AG04450 (cell line): ENCODE results near the gene ATP11B. TPM values are rescaled to one million over a fixed set of nuclear protein-coding genes. Genes with fewer than 3 reads are reported as not detected.

Source experiments
- CTCF ChIA-PET: fragments of 300-600, 350-600 bp; formaldehyde crosslinking; extraction: SDS; loops from one replicate; lab custom pipeline; 2022; ENCODE audit warnings: antibody characterized with exemption, inconsistent platforms; lab: Charles Lee
- POLR2A ChIA-PET: fragments of 350-600 bp; formaldehyde crosslinking; extraction: SDS; loops from one replicate; lab custom pipeline; 2021; ENCODE audit warnings: antibody characterized with exemption, inconsistent platforms; lab: Yijun Ruan, JAX
- DNase-seq: peaks from one replicate; pipeline ENCODE4 v3.0.0-alpha.2; 2011; ENCODE audit warnings: low read depth, low spot score
- H3K27ac ChIP-seq: one replicate; pipeline ENCODE4 v1.5.1; 2012; ENCODE audit warnings: low read depth, low read length, control low read depth
- H3K27me3 ChIP-seq: one replicate; pipeline ENCODE4 v1.6.0; 2012; ENCODE audit warnings: low read length; ENCODE audit not compliant: control insufficient read depth, insufficient read depth
- H3K4me3 ChIP-seq: 2 replicates; pipeline ENCODE4 v1.5.1; 2011; ENCODE audit warnings: mild to moderate bottlenecking, low read depth, low read length, control low read depth
- H3K9me3 ChIP-seq: 2 replicates; pipeline ENCODE4 v1.5.1; 2012; ENCODE audit warnings: low read length; ENCODE audit not compliant: control insufficient read depth, insufficient read depth
- CTCF ChIP-seq: IDR thresholded peaks from 2 replicates; pipeline ENCODE4 v1.5.1; 2011; ENCODE audit warnings: low read depth, low read length, control low read depth, inconsistent platforms
- polyA plus RNA-seq: library from polyadenylated mRNA; depleted of rRNA; stranded (reverse); fragments of >200 nt; gene quantifications from 2 replicates; pipeline ENCODE4 v1.2.3, GENCODE V29; 2011

ATP11B gene
- polyA plus RNA-seq, 1 experiment, result 24.5 TPM

GRCh38 chr3:182962166-182962565 lies 168.9 kb downstream of the ATP11B start:
- Histone ChIP-seq H3K9me3 (no peaks in the 10 kb centered on the region), H3K27ac (no peak overlapping the region), H3K4me3 (no peak overlapping the region), H3K27me3 (no peaks in the 10 kb centered on the region)
- ChIA-PET CTCF (no interaction called here), POLR2A (interaction anchor here (0.6 kb wide), 1 partner anchor 72 kb away, joined by 3 read pairs; no protein-coding TSS in a partner anchor)
- no peak for TF ChIP-seq CTCF
- DNase-seq, result no peak

- H3K9me3 ChIP-seq, result no peaks in the 10 kb centered on the region
- no peaks in the 10 kb centered on the region for H3K27me3 ChIP-seq
- no peak overlapping the region for H3K27ac ChIP-seq
- DNase-seq, result no peak
- no peak for TF ChIP-seq CTCF
- POLR2A ChIA-PET, result no interaction called here
- CTCF ChIA-PET, result no interaction called here
- no peak overlapping the region for H3K4me3 ChIP-seq
Observed at GRCh38 chr3:182964179-182964578, 170.9 kb downstream of the ATP11B start.

- Histone ChIP-seq H3K27me3 (no peaks in the 10 kb centered on the region), H3K9me3 (no peaks in the 10 kb centered on the region), H3K27ac (no peak overlapping the region), H3K4me3 (no peak overlapping the region)
- ChIA-PET POLR2A (no interaction called here), CTCF (no interaction called here)
- no peak for DNase-seq
- TF ChIP-seq CTCF, result no peak
Observed at GRCh38 chr3:182965861-182966366, 172.6 kb downstream of the ATP11B start.

- POLR2A ChIA-PET, result interaction anchor here (0.5 kb wide), 1 partner anchor 1003 kb away, joined by 3 read pairs; no protein-coding TSS in a partner anchor
- no peak for DNase-seq
- Histone ChIP-seq H3K27ac (no peak overlapping the region), H3K9me3 (no peaks in the 10 kb centered on the region), H3K27me3 (no peaks in the 10 kb centered on the region), H3K4me3 (no peak overlapping the region)
- no peak for TF ChIP-seq CTCF
- CTCF ChIA-PET, result no interaction called here
Observed at GRCh38 chr3:182967218-182968204, 174.2 kb downstream of the ATP11B start.

GRCh38 chr3:182969277-182969676 lies 176.0 kb downstream of the ATP11B start:
- Histone ChIP-seq H3K27me3 (no peaks in the 10 kb centered on the region), H3K4me3 (no peak overlapping the region), H3K27ac (peak overlapping the region; percentile 23), H3K9me3 (no peaks in the 10 kb centered on the region)
- peak; percentile 30 for DNase-seq
- TF ChIP-seq CTCF, result no peak
- ChIA-PET POLR2A (no interaction called here), CTCF (no interaction called here)
